Right lung (tissue), 5 donors: Measurements from ENCODE around the gene SNAPIN. TPM values are rescaled to one million over a fixed set of nuclear protein-coding genes. Genes with fewer than 3 reads are reported as not detected.
"Not testable (repeated sequence)": the region's sequence is repeated elsewhere in the genome, so short reads cannot be mapped to it uniquely, and the experiment has no call there.

ENCODE experiments used
- DNase-seq, 2 donors: peaks; one replicate each; pipeline ENCODE4 v3.0.0-alpha.2; 2013
- polyA plus RNA-seq, 5 donors: library from polyadenylated mRNA; unstranded; fragments of 120-200 nt; gene quantifications; one replicate each; pipeline versions ENCODE4 v1.2.1 to v1.2.3, GENCODE V29; 2013; ENCODE audit warnings: inconsistent platforms in 1 of 5, low replicate concordance in 1 of 5; ENCODE audit not compliant: insufficient read length in 5 of 5, insufficient read depth in 1 of 5

SNAPIN gene
- polyA plus RNA-seq, 5 donors, result 38.5 to 48.6 (median 41.6) TPM

DNA sequence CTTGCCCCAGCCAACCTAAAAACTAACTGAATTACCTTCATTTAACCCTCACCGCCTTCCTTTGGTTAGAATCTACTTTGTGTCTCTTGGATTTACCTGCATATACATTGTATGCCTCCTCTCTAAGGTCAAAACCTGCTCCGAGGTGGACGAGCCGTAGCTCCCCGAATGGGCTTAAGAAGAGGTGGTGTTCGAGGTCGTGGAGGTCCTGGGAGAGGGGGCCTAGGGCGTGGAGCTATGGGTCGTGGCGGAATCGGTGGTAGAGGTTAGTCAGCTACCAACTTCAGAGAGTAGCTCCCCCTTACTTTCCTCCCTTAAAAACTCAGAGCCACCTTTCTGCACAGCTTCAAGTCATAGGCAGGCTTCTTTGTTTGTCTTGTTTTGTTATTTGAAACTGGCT is 15.4 kb upstream of the SNAPIN start:
- DNase-seq, result no peak

DNA sequence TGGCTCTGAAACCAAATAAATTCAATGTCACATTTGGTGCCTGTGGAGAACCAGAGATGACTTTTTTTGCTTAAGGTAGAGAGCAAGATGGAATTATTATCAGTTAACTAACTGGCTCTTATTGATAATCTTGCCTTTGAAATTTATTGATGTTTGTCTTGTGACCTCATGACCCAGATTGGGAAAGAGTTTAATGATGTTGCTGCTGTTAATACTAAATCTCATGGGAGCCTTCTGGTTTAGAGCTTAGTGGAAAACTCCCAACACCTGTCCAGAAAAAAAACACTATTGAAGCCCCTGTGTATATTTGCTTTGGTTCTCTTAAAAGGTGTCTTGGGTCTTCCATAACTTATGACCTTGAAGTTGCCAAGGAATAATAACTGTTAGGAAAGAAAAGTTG is 14.7 kb upstream of the SNAPIN start:
- DNase-seq, result no peak

DNA sequence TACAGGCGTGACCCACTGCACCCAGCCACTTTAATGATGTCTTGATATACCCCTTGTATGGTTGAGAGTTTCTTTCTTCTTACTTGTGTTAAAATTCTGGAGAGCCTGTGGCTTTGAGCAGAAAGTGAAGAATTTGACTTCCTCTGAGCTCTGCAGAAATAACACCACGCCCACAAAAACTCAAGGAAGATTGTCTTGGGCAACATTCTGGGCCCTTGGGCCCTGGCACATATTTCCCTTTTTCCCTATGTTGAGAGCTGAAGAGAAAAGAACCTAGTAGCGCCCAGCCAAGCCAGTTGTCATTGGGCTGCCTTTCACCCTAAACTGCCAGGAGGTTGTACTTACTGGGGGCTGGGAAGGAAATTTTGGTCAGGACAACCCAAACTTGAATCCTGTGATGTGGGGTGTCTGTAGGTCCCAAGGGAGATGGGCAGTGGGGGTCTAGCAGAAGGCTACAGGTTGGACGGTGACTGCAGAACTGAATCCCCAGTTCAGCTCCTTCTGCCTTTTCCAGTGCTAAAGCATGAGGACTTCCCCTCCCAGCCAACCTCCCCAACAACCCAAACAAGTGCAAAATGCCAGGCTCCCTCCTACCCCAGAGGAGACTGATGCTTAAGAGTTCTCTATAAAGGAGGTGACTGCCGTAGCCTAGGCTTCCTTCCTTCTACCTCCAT is 11.7 kb upstream of the SNAPIN start:
- DNase-seq, result no peak

DNA sequence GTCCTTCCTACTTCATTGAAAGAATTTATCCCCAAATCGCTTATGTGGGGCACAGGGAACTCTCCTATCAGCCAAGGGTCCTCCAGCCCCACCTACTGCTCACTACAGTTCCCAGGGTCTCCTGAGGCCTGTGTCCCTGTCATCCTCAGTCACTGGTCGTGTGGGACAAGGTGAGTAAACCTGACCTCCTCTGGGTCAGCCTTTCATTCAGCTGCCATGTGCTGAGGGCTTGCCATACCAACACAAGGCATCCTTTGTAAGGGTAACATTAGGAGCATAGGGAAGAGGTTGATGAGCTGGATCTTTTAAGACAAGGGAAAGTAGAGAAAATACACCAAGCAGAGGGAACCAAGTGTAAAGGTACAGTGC is 11.2 kb upstream of the SNAPIN start:
- no peak for DNase-seq

DNA sequence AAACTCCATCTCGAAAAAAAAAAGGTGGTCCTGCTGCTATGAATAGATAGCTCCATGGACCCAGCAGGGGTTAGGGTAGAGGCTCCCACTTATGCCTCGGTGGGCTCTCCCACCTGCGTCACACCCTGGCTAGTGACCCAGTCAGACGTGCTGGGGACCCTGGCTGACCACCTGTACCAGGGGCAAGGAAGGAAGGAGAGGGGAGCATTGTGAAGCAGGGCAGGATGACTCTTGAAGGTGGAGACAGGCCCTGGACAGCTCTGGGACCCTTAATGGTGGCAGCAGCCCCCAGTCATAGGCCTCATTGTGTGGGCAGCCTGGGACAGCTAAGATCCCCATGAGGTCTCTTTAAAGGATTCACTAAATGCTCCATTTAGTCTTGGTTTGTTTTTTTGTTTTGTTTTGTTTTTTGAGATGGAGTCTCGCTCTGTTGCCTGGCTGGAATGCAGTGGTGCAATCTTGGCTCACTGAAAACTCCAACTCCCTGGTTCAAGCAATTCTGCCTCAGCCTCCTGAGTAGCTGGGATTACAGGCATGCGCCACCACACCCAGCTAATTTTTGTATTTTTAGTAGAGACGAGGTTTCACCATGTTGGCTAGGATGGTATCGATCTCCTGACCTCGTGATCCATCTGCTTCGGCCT is 10.4 kb upstream of the SNAPIN start:
- no peak for DNase-seq

DNA sequence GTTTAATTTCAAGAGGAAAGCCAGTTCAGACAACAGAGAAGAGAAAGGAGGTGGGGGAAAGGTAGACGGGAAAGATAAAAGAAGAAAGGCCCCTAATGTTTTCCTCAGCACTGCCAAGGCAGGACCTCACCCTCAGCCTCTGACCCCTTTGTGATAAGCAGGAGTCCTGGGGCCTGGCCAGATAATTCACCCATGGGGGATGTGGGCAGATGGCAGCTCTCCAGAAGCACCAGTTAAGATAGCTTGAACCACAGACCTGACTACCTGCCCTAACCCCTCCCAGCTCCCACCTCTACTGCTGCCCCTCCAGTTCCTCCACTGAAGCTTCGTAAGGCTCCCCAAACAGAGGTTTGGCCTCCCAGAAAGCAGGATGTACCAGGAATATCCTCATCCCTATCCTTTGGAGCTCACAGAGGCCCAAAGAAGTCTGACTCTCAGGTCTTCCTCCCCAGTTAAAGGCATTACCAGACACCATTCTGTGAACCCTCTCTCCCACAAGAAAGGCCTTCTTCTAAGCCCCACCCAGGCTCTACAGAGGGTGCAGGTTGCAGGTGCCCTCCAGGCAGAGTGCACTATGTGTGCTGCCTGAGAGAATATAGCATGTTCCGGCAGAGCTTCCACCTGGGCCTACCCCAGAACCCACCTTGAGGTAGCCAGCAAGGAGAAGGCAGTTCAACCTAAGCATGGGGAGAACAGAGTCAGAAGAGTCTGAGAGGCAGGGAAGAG is 9.2 kb upstream of the SNAPIN start:
- DNase-seq, result no peak

DNA sequence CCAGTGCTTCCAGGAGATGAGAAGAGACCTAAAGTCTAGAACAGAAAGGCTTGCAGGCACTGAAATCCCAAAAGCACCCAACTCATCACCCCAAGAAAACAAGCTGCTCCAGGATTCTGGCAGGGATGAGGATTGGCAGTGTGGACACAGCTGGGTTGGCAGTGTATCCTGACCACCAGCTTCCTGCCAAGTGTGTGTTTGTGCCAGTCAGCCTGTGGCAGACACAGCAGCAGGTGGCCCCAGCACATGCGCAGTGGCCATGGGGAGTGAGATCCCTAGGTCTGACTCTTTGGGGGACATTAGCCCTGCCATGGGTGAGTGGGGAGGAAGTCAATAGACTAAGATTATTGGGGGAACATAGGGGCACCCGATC is 8.7 kb upstream of the SNAPIN start:
- no peak for DNase-seq

DNA sequence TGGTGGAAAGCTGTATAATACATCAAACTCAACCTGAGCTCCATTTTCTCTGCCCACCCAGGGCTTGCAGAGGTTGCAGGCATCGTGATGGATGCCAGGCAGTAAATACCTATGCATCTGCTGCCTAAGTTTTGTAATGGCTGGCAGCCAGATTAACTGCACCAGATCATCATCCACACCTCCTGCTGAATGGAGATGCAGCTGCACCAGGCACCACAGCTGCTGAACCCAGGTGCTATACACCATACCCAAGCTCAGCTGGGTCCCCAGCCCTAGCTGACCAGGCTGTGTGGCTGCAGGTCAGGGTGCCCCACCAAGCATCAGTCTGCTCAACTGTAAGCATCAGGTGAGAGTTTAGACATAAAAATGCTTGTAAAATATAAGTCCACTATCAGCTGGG is 6.7 kb upstream of the SNAPIN start:
- no peak for DNase-seq

DNA sequence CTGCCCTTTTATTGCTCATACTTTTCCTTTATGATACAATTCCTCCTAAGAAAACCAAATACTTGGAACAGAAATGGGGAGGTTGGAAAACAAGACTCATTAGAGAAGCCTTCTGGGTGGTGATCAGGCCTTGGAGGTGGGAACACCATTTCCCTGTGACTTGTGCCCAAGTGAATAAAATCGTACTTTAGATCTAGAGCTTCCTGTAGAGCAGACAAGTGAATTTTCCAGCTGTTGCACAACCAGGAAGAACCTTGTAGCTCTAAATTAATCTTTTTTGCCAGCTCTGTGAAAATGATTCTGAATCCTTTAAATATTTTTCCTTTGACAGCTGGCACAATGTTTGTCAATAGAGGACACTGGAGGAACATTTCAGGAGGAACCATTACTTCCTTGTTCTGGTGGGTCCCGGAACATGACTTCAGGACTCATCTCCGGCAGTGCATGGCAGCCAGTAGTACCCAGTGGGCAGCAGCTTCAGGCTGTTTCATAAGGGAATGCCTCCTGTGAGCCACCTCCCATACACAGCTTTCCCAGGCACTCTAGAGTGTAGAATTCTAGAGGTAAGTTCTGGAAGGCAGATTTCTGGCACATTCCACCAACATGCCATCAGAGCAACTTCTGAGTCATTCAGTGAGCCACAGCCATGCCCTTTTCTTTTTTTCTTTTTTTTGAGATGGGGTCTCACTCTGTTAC is 5.5 kb upstream of the SNAPIN start:
- DNase-seq, result no peak

DNA sequence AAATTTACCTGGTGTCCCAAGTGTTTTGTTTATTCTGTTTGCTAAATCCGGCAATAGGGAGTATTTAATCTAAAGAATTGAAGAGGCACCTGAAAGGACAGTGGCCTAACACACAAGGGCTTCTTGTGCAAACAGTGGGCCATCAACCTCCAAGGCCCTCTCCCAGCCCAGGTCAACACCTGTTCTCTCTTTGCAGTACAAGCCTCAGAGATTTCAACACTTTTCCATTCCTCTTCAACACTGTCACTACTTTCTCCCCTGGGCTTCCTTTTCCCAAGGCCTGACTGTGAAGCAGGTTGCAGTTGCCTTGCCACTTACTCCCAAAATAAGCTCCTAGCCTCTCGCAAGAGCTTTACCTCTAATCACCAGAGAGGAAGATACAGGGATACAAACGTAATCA is 3.2 kb upstream of the SNAPIN start:
- DNase-seq, result no peak

DNA sequence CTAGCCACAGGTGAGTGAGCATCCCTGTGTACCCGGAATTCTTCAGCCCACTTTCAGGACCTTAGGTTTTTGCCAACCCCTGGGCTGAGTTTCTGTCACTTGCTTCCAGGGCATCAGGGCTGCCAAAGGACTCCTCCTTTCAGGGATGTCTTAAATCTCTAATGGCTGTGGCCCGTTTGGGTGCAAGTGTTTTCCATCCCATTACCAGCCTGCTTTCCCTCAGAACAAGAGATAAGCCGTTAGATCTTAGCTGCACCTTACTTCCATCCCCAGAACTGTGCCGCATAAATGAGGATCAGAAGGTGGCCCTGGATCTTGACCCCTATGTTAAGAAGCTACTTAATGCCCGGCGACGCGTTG is 652 bp downstream of the SNAPIN start:
- no peak for DNase-seq

DNA sequence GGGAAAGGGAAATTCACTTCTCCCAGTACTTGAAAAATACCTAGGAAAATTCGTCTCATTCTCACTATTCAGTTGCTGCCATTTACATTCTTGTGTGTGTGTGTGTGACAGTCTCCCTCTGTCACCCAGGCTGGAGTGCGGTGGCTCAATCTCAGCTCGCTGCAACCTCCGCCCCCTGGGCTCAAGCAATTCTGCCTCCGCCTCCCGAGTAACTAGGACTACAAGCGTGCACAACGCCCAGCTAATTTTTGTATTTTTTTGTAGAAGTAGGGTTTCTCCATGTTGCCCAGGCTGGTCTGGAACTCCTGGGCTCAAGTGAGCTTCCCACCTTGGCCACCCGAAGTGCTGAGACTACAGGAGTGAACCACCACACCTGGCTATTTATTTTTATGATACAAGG is 1.2 kb downstream of the SNAPIN start:
- DNase-seq, result no peak

DNA sequence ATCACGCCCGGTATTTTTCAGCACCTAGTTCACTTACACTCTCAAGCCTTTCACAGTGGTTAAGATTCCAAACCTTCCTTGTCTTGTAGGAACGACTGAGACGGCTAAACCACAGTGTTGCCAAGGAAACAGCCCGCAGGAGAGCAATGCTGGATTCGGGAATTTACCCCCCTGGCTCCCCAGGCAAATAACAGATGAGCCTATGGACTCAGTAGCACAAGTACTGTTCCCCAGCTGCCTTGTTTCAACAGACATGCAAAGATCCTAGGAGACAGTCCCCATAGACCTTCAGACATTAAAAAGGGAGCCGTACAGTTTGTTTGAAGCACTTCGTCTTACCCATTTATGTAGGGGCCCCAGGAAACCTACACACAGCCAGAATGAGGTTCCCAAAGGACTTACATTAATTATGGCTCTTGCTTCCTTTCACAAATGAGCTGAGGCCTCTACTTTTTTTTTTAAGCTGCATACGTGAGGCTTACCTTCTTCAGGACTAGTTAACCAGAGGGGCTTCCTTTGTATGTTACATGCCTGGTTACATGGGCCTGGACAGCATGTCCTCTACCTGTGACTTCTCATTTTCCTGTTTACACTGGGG is 2.7 kb downstream of the SNAPIN start:
- DNase-seq, result no peak

DNA sequence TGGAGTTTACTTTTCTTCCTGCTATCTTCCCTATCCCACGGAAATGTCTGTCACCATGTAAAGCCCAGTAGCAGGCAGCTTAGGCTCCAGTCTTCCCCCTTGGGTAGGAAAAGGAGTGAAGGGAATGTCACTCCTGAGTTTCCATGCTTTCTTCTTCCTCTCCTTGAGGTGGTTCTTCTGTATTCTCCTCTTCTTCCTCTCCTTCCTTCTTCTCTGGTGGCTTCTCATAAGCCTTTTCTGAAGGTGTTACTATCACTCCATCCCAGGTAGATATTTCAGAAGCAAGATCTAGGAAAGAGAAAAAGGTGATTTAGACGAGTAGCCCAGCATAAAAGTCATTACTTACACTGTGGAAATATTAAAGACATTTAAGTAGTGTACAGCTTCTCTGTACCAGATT is 3.8 kb downstream of the SNAPIN start:
- no peak for DNase-seq

DNA sequence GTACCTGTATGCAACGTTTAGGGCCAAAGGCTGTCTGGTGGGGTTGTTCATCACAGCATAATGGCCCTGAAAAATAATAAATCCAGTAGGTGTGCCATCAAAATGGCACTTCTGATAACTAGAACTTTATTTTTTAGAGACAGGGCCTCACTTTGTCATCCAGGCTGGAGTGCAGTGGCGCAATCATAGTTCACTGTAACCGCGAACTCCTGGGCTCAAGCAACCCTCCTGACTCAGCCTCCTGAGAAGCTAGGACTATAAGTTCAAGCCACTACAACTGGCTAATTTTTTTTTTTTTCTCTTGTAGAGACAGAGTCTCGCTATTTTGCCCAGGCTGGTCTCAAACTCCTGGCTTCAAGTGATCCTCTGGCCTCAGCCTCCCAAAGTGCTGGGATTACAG is 4.7 kb downstream of the SNAPIN start:
- DNase-seq, result no peak

DNA sequence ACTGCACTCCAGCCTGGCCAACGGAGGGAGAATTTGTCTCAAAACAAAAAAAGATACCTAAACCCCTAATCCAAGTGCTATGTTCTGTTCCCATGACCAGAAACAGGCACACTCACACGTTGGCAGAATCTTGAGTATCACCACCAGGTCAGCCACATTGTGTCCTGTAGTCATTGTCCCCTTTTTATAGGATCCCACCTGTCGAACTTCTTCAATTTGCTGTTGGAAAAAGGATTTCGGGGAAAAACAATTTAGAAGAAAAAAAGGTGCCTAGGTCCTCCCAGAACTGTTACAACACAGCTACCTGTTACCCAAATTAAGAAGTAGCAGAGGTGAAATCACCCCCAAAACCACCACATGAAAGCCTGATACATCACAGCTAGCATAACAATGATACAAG is 8.9 kb downstream of the SNAPIN start:
- DNase-seq, result no peak

DNA sequence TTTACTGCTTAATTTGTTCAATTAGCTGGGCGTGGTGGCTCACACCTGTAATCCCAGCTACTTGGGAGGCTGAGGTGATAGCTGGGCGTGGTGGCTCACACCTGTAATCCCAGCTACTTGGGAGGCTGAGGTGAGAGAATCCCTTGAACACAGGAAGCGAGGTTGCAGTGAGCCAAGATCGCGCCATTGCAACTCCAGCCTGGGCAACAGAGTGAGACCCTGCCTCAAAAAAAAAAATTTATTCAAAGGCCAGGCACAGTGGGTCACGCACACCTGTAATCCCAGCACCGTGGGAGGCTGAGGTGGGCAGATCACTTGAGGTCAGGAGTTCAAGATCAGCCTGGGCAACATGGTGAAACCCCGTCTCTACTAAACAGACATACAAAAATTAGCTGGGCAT is 10.2 kb downstream of the SNAPIN start:
- not testable (repeated sequence) for DNase-seq

DNA sequence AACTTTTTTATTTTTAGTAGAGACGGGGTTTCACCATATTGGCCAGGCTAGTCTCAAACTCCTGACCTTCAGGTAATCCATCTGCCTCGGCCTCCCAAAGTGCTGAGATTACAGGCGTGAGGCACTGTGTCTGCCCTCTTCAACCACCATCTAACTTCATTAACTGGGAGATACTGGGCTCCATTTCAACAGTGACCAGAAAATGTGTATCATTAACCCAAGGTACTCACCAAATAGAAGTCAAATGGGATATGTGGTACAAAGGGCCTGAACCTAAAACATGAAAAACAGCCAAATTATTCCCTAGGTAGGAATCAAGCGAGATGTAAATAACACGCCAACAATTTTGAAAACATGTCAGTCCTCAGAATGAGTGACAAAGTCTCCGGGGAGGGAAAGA is 11.1 kb downstream of the SNAPIN start:
- DNase-seq, result no peak

DNA sequence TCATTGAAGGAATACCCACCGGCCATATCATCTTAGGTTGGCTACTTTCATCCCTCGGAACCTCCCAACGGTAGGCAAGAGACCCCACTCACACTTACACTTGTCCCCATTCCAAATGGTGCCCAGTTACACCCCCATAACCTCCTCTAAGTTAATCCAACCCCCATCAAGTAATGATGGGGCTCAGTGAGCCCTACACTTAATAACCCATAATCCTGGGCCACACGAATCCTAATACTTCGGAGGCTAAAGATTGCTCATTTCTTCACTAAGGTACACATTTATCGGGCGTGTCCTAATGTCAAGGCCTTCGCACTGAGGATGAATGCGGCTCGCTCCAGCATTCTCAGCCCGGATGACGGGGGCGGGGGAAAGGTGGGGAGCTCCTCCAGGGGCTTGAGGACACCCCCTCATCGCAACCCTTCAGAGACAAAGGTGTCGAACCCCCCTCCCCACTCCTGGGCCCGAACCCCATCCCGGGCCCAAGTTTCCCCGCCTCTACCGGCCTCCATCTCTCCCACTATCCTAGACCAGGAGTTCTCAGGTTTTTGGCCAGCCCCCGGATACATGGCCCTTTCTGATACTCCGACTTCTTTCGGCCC is 11.9 kb downstream of the SNAPIN start:
- DNase-seq, result no peak

DNA sequence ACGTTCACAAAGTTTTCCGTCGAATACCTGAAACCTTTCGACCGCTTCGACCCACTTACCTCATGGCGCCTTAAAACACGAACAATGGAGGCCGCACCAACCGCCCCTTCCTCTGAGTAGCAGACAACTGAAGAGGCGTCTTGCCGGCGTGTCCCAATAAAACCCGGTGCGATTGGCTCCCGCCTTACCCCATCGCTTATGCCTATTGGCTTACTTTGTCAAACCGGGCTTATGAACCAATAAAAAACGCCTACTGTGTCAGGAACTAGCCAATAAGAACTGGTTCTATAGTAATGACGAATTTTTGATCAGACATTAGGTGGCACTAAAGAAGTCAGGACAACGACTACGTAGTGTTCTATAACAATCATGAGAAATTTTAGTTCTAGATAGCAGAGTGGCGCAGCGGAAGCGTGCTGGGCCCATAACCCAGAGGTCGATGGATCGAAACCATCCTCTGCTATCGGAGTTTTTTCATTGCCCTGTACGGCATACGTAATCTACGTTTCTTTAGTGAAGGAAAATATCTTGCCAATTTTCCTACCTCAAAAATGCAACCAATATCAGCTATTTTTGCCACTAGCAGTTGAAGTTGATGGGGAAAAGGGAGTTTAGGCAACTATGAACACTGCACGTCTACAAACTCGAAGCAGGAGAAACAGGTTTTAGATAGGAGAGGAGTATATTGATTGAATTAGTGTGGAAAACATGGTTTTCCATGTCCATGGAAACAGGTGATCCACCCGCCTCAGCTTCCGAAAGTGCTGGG is 12.5 kb downstream of the SNAPIN start, which contains the start of gene ILF2:
ILF2 (minus strand) TSS at position 135 of the 769 bp plus-strand sequence; CDS start at position 64, 71 bp downstream.
- peak; percentile 98 to 99 for DNase-seq
